Measurements from ENCODE around the gene COL5A2. TPM values are rescaled to one million over a fixed set of nuclear protein-coding genes. Genes with fewer than 3 reads are reported as not detected.

COL5A2 gene
- total RNA-seq, 1 experiment from 2014 or later = 0.67 TPM

Small RNA genes within 50 kb of the gene (small RNA-seq; reads per million reads assigned to genes)
- gene MIR3129 = not detected

Other genes starting within 250 kb of the COL5A2 start
- not detected in 2 replicates for gene COL3A1, start 205.4 kb downstream of the COL5A2 start, total RNA-seq (2014; rRNA removed; shearing (Covaris generic); ENCODE audit: low replicate concordance)